Thymus (tissue), 11 donors: ENCODE measurements around the gene LINC01488. TPM values are rescaled to one million over a fixed set of nuclear protein-coding genes. Genes with fewer than 3 reads are reported as not detected.
A peak's percentile ranks its signal among the peaks of the same experiment; 100 is the strongest.

ENCODE experiments used
- DNase-seq, 9 donors: peaks; one replicate each; pipeline ENCODE4 v3.0.0-alpha.2; 2013; ENCODE audit warnings: low spot score in 9 of 9, low read depth in 6 of 9, missing footprints in 1 of 9
- H3K27ac ChIP-seq, 2 donors: one replicate each; pipeline ENCODE4 v1.5.1; 2013; ENCODE audit warnings: control low read depth in 1 of 2, low read depth in 1 of 2, low read length in 1 of 2, mild to moderate bottlenecking in 1 of 2, moderate library complexity in 1 of 2
- H3K27me3 ChIP-seq, 2 donors: one replicate each; pipeline ENCODE4 v1.5.1; 2013; ENCODE audit warnings: low read length in 1 of 2; ENCODE audit not compliant: control insufficient read depth in 2 of 2, insufficient read depth in 1 of 2
- H3K36me3 ChIP-seq, 2 donors: one replicate each; pipeline ENCODE4 v1.5.1; 2013; ENCODE audit warnings: low read length in 1 of 2, mild to moderate bottlenecking in 1 of 2, moderate library complexity in 1 of 2; ENCODE audit not compliant: control insufficient read depth in 2 of 2, insufficient read depth in 2 of 2
- H3K4me1 ChIP-seq, 2 donors: one replicate each; pipeline ENCODE4 v1.5.1; 2013; ENCODE audit warnings: low read length in 2 of 2; ENCODE audit not compliant: control insufficient read depth in 2 of 2, insufficient read depth in 2 of 2
- H3K4me3 ChIP-seq, 2 donors: one replicate each; pipeline ENCODE4 v1.5.1; 2013; ENCODE audit warnings: low read length in 2 of 2, control low read depth in 1 of 2, mild to moderate bottlenecking in 1 of 2
- H3K9me3 ChIP-seq, 2 donors: one replicate each; pipeline ENCODE4 v1.5.1; 2013; ENCODE audit warnings: low read length in 1 of 2, mild to moderate bottlenecking in 1 of 2; ENCODE audit not compliant: control insufficient read depth in 2 of 2, insufficient read depth in 1 of 2
- WGBS: extraction: QIAGEN DNeasy Blood & Tissue Kit; methylation state at CpG from one replicate; pipeline ENCODE4 v1.1.7; 2013; 5-methylcytosine and 5-hydroxymethylcytosine counted together
- polyA plus RNA-seq: library from polyadenylated mRNA; stranded (reverse); fragments of 200-250 nt; gene quantifications from one replicate; pipeline ENCODE4 v1.2.3, GENCODE V29; 2013
- total RNA-seq: library from RNA; stranded (reverse); fragments of 120-200 nt; gene quantifications from one replicate; pipeline ENCODE4 v1.2.4, GENCODE V29; 2013
- donor health status: healthy.

LINC01488 gene
- total and polyA plus RNA-seq, 2 donors: 0.07 TPM; not detected in 1

DNA sequence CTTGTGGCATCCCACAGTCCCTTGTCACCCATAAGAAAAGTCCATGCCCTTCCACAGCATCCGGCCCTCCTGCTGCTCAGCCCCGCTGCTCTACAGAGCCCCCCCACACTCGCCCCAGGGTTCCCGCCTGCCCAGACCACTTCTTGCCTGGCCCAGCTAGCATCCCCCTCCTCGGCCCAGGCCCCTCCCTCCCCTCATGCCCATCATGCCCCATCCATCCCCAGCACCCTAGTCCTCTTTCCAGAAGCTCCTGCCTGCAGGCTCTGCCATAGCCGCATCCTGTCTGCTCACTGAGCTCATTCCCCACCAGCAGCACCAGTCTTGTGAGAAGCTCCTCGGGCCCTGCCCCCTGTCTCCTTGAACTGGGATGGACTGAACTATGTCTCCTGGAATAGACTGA, 54.4 kb downstream of the LINC01488 start:
- 87% methylated on average over 7 of the region's 7 CpGs for WGBS
- Histone ChIP-seq H3K27me3 (peaks cover 4 to 14% of the 10 kb centered on the region in 2 donors), H3K4me1 (peaks cover 0 to 20% of the 10 kb centered on the region in 2 donors), H3K4me3 (no peak overlapping the region), H3K9me3 (no peaks in the 10 kb centered on the region), H3K27ac (no peak overlapping the region), H3K36me3 (no peaks in the 10 kb centered on the region)
- no peak for DNase-seq

DNA sequence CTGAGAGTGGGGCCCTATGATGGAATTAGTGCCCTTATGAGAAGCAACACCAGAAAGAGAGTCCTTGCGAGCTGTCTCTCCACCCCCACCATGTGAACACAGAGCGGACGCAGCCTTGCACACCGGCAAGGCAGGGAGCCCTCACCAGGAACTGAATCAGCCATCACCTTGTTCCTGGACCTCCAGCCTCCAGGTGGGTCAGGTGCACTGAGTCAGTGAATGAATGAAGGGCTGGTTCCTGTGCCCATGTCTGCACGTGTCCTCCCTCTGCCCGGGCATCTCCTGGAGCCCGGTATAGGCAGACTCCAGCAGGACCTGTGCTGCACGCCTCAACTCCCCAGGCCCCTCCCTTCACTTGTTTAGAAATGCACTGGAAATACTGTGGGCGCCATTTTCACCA, 54.9 kb downstream of the LINC01488 start:
- WGBS: 96% methylated on average over 9 of the region's 9 CpGs
- Histone ChIP-seq H3K4me1 (peaks cover 0 to 17% of the 10 kb centered on the region in 2 donors), H3K9me3 (no peaks in the 10 kb centered on the region), H3K27ac (no peak overlapping the region), H3K36me3 (no peaks in the 10 kb centered on the region), H3K4me3 (no peak overlapping the region), H3K27me3 (peaks cover under 1 to 12% of the 10 kb centered on the region in 2 donors)
- DNase-seq: no peak

DNA sequence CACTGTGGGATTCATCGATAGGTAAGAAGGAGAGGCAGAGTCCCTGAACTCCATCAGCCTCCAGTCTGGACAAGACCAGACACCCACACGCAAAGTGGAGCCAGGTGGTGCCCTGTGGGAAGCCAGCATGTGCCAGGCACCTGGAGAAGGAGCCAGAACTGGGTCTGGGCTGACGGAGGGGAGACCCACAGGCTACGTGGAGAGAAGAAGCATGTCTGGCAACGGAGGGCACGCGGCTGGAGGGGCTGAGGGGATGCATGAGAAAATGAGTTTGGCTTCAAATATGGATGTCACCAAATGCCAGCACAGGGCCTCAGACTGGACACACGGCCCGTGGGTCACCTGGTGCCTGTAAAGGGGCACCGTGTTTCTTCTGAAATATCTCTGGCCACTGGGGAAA, 55.7 kb downstream of the LINC01488 start:
- Histone ChIP-seq H3K4me1 (peaks cover 0 to 13% of the 10 kb centered on the region in 2 donors), H3K27me3 (peaks cover 0 to 9% of the 10 kb centered on the region in 2 donors), H3K9me3 (no peaks in the 10 kb centered on the region), H3K4me3 (no peak overlapping the region), H3K36me3 (no peaks in the 10 kb centered on the region), H3K27ac (no peak overlapping the region)
- WGBS: 96% methylated on average over 10 of the region's 10 CpGs
- DNase-seq: no peak

DNA sequence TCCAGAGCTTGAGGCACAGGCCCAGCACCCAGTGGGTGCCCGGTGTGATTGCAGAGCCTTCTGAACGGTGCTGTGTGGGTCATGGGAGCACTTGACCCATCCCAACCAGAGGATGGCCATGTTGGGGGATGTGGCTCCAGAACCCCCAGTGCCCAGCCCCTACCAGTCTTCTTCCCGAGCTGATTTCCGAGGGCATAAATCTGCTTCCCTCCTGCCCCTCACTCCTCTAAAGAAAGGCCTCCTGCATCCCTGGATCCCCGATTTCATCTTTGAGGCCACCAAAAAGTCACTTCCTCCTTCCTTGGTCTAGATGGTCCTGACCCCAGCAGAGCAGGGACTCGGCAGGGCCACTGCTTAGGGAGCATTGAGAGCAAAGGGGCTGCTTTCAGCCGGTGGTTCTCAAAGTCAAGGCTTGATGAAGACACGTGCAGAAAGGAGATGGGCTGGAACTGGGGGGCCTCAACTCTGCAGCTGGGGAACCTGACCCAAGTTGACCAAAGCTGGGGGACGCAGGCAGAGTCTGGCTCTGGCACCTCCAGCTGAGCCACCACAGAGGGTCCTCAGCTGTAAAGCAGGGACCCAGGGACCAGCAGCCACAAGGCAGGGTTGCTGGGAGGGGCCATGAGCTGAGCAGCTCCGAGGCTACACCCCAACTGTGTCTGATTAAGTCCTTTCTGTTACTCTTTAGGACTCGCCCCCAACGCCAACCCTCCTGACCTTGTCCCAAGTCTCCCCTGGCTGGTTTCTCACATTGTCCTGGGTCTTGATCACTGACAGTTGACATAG, 56.6 kb downstream of the LINC01488 start:
- no peaks in the 10 kb centered on the region for H3K9me3 ChIP-seq
- H3K36me3 ChIP-seq: no peaks in the 10 kb centered on the region
- H3K4me3 ChIP-seq: no peak overlapping the region
- peaks cover 0 to 13% of the 10 kb centered on the region in 2 donors for H3K4me1 ChIP-seq
- peaks cover 0 to 9% of the 10 kb centered on the region in 2 donors for H3K27me3 ChIP-seq
- H3K27ac ChIP-seq: no peak overlapping the region
- 95% methylated on average over 12 of the region's 12 CpGs for WGBS
- DNase-seq: no peak

DNA sequence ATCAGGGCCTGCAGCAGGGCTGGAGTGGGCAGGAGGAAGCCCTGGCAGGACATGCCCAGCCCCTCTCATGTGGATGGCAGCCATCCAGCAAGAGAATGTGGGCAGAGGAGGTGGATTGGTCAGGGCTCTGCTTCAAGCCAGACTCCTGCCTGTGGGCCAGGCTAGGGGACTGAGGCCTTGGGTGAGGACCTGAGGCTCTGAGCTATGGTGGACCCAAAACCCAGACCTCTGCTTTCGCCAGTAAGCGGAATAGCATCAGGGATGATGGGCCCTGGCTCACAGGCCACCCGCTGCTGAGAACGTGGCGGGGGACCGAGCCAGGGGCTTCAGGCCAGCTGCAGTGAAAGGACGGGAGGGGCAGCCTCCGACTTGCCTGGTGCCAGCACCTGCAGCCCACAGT, 57.4 kb downstream of the LINC01488 start:
- Histone ChIP-seq H3K27ac (no peak overlapping the region), H3K9me3 (no peaks in the 10 kb centered on the region), H3K27me3 (peaks cover 0 to 9% of the 10 kb centered on the region in 2 donors), H3K36me3 (no peaks in the 10 kb centered on the region), H3K4me3 (no peak overlapping the region), H3K4me1 (peaks cover 0 to 13% of the 10 kb centered on the region in 2 donors)
- 92% methylated on average over 8 of the region's 8 CpGs for WGBS
- no peak for DNase-seq

DNA sequence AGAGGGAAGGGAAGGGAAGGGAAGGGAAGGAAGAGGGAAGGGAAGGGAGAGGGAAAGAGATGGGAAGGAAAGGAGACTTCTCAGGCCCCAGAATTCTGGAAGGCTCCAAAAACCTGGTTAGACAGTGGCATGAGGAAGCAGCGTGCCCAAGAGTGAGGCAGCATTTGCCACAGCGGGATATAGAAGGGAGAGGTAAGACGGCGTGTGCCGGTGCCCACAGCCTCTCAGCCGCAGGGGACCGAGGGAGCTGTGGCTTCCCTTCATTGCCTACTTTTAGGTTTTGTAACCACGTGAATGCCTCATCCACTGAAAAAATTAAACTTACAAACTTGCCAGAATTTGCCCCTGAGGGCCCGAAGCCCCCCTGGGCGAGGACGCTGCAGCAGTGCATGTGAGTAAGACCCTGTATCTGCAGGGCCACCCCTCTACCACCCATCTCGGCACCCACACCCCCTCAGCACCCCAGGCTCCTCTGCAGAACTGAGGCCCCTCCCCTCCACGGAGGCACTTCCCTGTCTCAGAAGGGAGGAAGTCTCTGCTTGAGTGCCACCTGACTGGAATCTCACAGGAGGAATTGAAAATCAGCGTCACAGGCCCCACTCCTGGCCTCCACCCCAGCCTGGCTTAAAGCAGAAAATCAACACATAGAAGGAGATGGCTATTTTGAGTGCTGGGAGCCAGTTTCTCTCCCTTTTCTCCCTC, 58.1 kb downstream of the LINC01488 start:
- Histone ChIP-seq H3K9me3 (no peaks in the 10 kb centered on the region), H3K27me3 (peaks cover 0 to 9% of the 10 kb centered on the region in 2 donors), H3K4me1 (peaks cover 0 to 13% of the 10 kb centered on the region in 2 donors), H3K36me3 (no peaks in the 10 kb centered on the region), H3K27ac (peak overlapping the region; percentile 15 to 57), H3K4me3 (no peak overlapping the region)
- DNase-seq: peak in 1 of 9 donors; percentile 26
- 9% methylated on average over 14 of the region's 14 CpGs for WGBS

DNA sequence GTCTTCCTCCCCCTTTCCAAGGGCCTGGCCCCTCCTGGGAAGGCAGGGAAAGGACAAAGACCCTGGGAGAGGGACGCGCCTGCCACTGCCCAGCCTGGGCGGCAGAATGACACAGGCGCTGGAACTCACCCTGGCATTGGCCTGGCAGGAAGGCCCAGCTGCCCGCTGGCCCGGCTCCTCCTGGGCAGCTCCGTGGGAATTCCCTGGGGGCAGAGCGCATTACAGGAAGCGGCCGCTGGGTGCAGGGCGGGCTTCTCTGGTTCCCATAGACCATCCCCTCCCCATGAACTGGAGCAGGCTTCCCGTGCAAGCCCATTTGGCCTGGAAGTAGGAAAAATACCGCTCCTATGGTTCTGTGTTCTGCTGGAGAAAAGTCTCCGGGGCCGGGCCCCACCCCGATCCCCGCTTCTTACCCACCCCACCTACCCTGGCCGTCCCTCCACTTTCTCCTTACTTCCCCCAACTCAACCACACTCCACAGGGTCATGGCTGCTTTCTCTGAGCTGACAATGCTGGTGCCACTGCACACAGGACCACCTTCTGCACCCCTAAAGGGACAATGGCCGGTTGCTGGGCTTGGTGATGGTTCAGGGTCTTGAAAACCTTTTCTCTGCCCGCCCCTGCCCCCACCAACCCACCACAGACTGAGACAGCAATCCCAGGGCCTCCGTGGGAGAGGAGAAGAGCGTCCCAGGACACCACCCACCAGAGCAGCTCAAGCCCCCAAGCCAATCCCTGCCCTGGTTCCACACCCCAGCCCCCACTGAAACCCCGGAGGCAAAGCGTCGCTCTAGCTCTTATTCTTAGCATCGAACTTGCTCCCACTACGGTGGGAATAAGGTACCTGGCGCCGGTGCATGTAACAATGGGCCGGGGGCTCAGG, 58.9 kb downstream of the LINC01488 start:
- peaks cover 0 to 13% of the 10 kb centered on the region in 2 donors for H3K4me1 ChIP-seq
- H3K27ac ChIP-seq: peak overlapping the region; percentile 15 to 57
- H3K27me3 ChIP-seq: peaks cover 0 to 9% of the 10 kb centered on the region in 2 donors
- H3K9me3 ChIP-seq: no peaks in the 10 kb centered on the region
- H3K4me3 ChIP-seq: no peak overlapping the region
- 95% methylated on average over 30 of the region's 30 CpGs for whole genome bisulfite sequencing
- H3K36me3 ChIP-seq: no peaks in the 10 kb centered on the region
- no peak for DNase-seq

DNA sequence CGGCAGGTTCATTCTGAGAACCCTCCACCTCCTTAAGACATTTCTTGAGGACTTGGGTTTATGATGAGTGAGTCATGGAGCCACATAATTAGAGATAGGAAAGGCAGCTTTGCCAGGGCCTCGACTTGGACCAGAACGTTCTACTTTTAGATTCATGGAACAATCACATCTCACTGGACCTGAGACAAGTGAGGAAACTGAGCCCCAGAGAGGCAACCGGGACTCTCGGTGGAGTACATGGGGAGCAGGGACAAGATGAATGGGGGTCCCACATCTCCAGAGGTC, 59.5 kb downstream of the LINC01488 start:
- no peak overlapping the region for H3K27ac ChIP-seq
- H3K4me3 ChIP-seq: no peak overlapping the region
- no peaks in the 10 kb centered on the region for H3K9me3 ChIP-seq
- H3K4me1 ChIP-seq: peaks cover 0 to 13% of the 10 kb centered on the region in 2 donors
- H3K36me3 ChIP-seq: no peaks in the 10 kb centered on the region
- DNase-seq: no peak
- 96% methylated on average over 5 of the region's 5 CpGs for WGBS
- peaks cover 0 to 9% of the 10 kb centered on the region in 2 donors for H3K27me3 ChIP-seq
